ENCODE measurements around the gene ATP5IF1. TPM values are rescaled to one million over a fixed set of nuclear protein-coding genes. Genes with fewer than 3 reads are reported as not detected.

The ATP5IF1 gene
- polyA plus RNA-seq, 4 donors, result 273 to 349 (median 281) TPM

GRCh38 chr1:28260803-28261174 is 24.9 kb downstream of the ATP5IF1 start:
- no peak for DNase-seq (ENCODE audit: low read depth in 4 of 4, low spot score in 3 of 4)

- no peak for DNase-seq (ENCODE audit: low read depth in 4 of 4, low spot score in 3 of 4)
Measured at GRCh38 chr1:28264897-28265296, 29.0 kb downstream of the ATP5IF1 start.

GRCh38 chr1:28265577-28265976 is 29.7 kb downstream of the ATP5IF1 start:
- DNase-seq (ENCODE audit: low read depth in 4 of 4, low spot score in 3 of 4), result no peak

GRCh38 chr1:28266920-28267322 is 31.0 kb downstream of the ATP5IF1 start:
- DNase-seq (ENCODE audit: low read depth in 4 of 4, low spot score in 3 of 4), result no peak

GRCh38 chr1:28267633-28268032 is 31.7 kb downstream of the ATP5IF1 start:
- no peak for DNase-seq (ENCODE audit: low read depth in 4 of 4, low spot score in 3 of 4)

GRCh38 chr1:28269529-28269928 is 33.6 kb downstream of the ATP5IF1 start:
- no peak for DNase-seq (ENCODE audit: low read depth in 4 of 4, low spot score in 3 of 4)

- no peak for DNase-seq (ENCODE audit: low read depth in 4 of 4, low spot score in 3 of 4)
Measured at GRCh38 chr1:28272215-28272852, 36.4 kb downstream of the ATP5IF1 start.

GRCh38 chr1:28273216-28273860 is 37.4 kb downstream of the ATP5IF1 start:
- DNase-seq (ENCODE audit: low read depth in 4 of 4, low spot score in 3 of 4), result no peak

GRCh38 chr1:28278763-28279162 is 42.8 kb downstream of the ATP5IF1 start:
- DNase-seq (ENCODE audit: low read depth in 4 of 4, low spot score in 3 of 4), result no peak

GRCh38 chr1:28279721-28280120 is 43.8 kb downstream of the ATP5IF1 start:
- DNase-seq (ENCODE audit: low read depth in 4 of 4, low spot score in 3 of 4), result no peak

- no peak for DNase-seq (ENCODE audit: low read depth in 4 of 4, low spot score in 3 of 4)
Measured at GRCh38 chr1:28280501-28280900, 44.6 kb downstream of the ATP5IF1 start.

- no peak for DNase-seq (ENCODE audit: low read depth in 4 of 4, low spot score in 3 of 4)
Measured at GRCh38 chr1:28280977-28281381, 45.1 kb downstream of the ATP5IF1 start.

- no peak for DNase-seq (ENCODE audit: low read depth in 4 of 4, low spot score in 3 of 4)
Measured at GRCh38 chr1:28281608-28282425, 45.9 kb downstream of the ATP5IF1 start.

GRCh38 chr1:28282426-28283407 is 46.8 kb downstream of the ATP5IF1 start:
- no peak for DNase-seq (ENCODE audit: low read depth in 4 of 4, low spot score in 3 of 4)

GRCh38 chr1:28286111-28286510 is 50.2 kb downstream of the ATP5IF1 start:
- DNase-seq (ENCODE audit: low read depth in 4 of 4, low spot score in 3 of 4), result no peak

Other genes with a start within 250 kb of the ATP5IF1 start
- gene EYA3, start 147.5 kb upstream of the ATP5IF1 start, polyA plus RNA-seq (ENCODE audit: insufficient read length in 4 of 4), result 10 to 100 TPM; 46.6 to 57.0 (median 55.1) TPM
- gene PTAFR, start 59.4 kb upstream of the ATP5IF1 start, polyA plus RNA-seq (ENCODE audit: insufficient read length in 4 of 4), result 1 to 10 TPM; 2.3 to 3.9 (median 2.7) TPM
- 100 to 1,000 TPM; 147 to 176 (median 171) TPM for gene DNAJC8, start 3.1 kb upstream of the ATP5IF1 start, polyA plus RNA-seq (ENCODE audit: insufficient read length in 4 of 4)
- 10 to 100 TPM; 17.7 to 20.8 (median 19.2) TPM for gene SESN2, start 23.4 kb downstream of the ATP5IF1 start, polyA plus RNA-seq (ENCODE audit: insufficient read length in 4 of 4)
- gene MED18, start 92.9 kb downstream of the ATP5IF1 start, polyA plus RNA-seq (ENCODE audit: insufficient read length in 4 of 4), result 10 to 100 TPM; 20.3 to 23.4 (median 22.4) TPM
- gene PHACTR4, start 133.6 kb downstream of the ATP5IF1 start, polyA plus RNA-seq (ENCODE audit: insufficient read length in 4 of 4), result 10 to 100 TPM; 70.8 to 99.2 (median 87.8) TPM